Activated B cell treated with CpG ODN at 0.5 μM for 24 hours (primary cell): ENCODE results near the gene PREP. TPM values are rescaled to one million over a fixed set of nuclear protein-coding genes. Genes with fewer than 3 reads are reported as not detected.
"Not testable (repeated sequence)": the region's sequence is repeated elsewhere in the genome, so short reads cannot be mapped to it uniquely, and the experiment has no call there.

ENCODE experiments used
- ATAC-seq: fragments of 200-7000 bp; cut with Tn5 transposase; one replicate; pipeline ENCODE4 v1.10.0; 2021; ENCODE audit warnings: low read depth, mild to moderate bottlenecking, moderate library complexity
- CTCF ChIA-PET: fragments of 350-600 bp; sonication (Branson Sonifier 250); formaldehyde crosslinking; loops from one replicate; lab custom pipeline; 2021; ENCODE audit warnings: antibody characterized with exemption; lab: Charles Lee
- POLR2A ChIA-PET: fragments of 350-600 bp; sonication (Branson Sonifier 250); formaldehyde crosslinking; loops from one replicate; lab custom pipeline; 2021; ENCODE audit warnings: antibody characterized with exemption; lab: Charles Lee
- DNase-seq: peaks from one replicate; pipeline ENCODE4 v3.0.0; 2022
- H3K27ac Mint-ChIP-seq: one replicate; pipeline ENCODE4 v1.8.0; 2020; ENCODE audit warnings: mixed read lengths
- H3K27me3 Mint-ChIP-seq: one replicate; pipeline ENCODE4 v1.8.0; 2021; ENCODE audit warnings: mixed read lengths
- H3K36me3 Mint-ChIP-seq: one replicate; pipeline ENCODE4 v1.8.0; 2021; ENCODE audit warnings: low read depth, mixed read lengths
- H3K4me1 Mint-ChIP-seq: one replicate; pipeline ENCODE4 v1.8.0; 2021; ENCODE audit warnings: mixed read lengths
- H3K4me3 Mint-ChIP-seq: one replicate; pipeline ENCODE4 v1.8.0; 2020; ENCODE audit warnings: mild to moderate bottlenecking, mixed read lengths
- H3K9me3 Mint-ChIP-seq: one replicate; pipeline ENCODE4 v1.8.0; 2020; ENCODE audit warnings: mixed read lengths
- intact Hi-C: fragments of 100-400 bp; cut with micrococcal nuclease; formaldehyde crosslinking; loops from one replicate; pipeline ENCODE4 v1.15.1; 2024
- total RNA-seq: library from RNA; stranded (reverse); gene quantifications from 2 replicates; pipeline ENCODE4 v1.2.3, GENCODE V29; 2022
- TF ChIP-seq, protein P1 (sequence below): fragments of 200-600 bp; IDR thresholded peaks from one replicate; pipeline ENCODE4 v1.8.0; 2022; ENCODE audit warnings: antibody characterized with exemption, mild to moderate bottlenecking

PREP gene
- total RNA-seq, 1 donor from 2014 or later = 31.1 TPM

DNA sequence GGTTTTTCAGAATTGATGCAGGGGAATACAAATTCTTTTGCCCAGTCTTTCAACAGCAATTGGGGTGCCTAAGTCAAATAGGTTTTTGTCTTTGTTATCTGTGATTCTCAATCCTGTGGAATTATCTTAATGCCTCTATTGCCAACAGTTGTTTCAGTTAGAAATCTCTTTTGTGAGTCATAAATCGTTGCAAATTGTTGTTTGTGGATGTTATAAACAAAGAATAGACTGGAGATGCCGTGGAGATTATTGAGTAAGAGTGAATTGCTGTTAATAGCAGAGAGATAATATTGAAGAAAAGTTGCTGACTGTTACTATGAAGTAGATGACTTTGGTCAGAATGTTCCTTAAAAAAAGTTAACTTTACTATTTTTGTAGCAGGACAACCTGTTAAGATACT, 159.4 kb downstream of the PREP start:
- ChIA-PET POLR2A (no interaction called here), CTCF (no interaction called here)
- intact Hi-C loops = no loop called here
- Mint-ChIP-seq H3K4me1 (no peaks in the 10 kb centered on the region), H3K27ac (no peak overlapping the region), H3K4me3 (no peak overlapping the region), H3K27me3 (peaks cover 21% of the 10 kb centered on the region), H3K9me3 (peaks cover 2% of the 10 kb centered on the region), H3K36me3 (no peaks in the 10 kb centered on the region)
- no peak for DNase-seq
- TF ChIP-seq, protein P1, sequence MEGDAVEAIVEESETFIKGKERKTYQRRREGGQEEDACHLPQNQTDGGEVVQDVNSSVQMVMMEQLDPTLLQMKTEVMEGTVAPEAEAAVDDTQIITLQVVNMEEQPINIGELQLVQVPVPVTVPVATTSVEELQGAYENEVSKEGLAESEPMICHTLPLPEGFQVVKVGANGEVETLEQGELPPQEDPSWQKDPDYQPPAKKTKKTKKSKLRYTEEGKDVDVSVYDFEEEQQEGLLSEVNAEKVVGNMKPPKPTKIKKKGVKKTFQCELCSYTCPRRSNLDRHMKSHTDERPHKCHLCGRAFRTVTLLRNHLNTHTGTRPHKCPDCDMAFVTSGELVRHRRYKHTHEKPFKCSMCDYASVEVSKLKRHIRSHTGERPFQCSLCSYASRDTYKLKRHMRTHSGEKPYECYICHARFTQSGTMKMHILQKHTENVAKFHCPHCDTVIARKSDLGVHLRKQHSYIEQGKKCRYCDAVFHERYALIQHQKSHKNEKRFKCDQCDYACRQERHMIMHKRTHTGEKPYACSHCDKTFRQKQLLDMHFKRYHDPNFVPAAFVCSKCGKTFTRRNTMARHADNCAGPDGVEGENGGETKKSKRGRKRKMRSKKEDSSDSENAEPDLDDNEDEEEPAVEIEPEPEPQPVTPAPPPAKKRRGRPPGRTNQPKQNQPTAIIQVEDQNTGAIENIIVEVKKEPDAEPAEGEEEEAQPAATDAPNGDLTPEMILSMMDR = no peak
- no peak for ATAC-seq

DNA sequence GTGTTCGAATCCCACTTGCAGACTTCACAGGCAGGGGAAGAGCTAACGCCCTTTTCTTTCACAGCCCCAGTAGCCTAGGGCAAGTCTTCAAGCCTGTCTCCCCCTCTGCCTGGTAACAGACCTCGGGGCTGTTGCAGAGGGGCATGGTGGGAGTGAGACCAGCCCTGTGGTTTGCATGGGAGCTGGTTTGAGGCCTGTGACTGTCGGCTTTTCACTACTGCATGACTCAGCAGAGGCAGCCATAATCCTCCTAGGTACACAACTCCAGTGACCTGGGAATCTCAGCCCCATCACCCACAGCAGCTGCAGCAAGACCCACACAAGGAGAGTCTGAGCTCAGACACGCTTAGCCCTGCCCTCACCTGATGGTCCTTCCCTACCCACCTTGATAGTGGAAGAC, 167.7 kb downstream of the PREP start:
- POLR2A ChIA-PET = no interaction called here
- intact Hi-C loops = no loop called here
- Mint-ChIP-seq H3K27me3 (peaks cover 33% of the 10 kb centered on the region), H3K36me3 (no peaks in the 10 kb centered on the region), H3K27ac (no peak overlapping the region), H3K9me3 (peaks cover 24% of the 10 kb centered on the region), H3K4me3 (no peak overlapping the region), H3K4me1 (no peaks in the 10 kb centered on the region)
- no peak for ATAC-seq
- DNase-seq = no peak
- TF ChIP-seq, protein P1 = no peak
- CTCF ChIA-PET = no interaction called here

DNA sequence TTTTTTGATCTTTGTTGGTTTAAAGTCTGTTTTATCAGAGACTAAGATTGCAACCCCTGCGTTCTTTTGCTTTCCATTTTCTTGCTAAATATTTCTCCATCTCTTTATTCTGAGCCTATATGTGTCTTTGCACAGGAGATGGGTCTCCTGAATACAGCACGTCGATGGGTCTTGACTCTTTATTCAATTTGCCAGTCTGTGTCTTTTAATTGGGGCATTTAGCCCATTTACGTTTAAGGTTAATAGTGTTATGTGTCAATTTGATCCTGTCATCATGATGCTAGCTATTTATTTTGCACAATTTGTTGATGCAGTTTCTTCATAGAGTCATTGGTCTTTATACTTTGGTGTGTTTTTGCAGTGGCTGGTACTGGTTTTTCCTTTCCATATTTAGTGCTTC, 171.1 kb downstream of the PREP start:
- peaks cover 10% of the 10 kb centered on the region for H3K9me3 Mint-ChIP-seq
- H3K27ac Mint-ChIP-seq, DNase-seq, intact Hi-C loops, H3K4me3 Mint-ChIP-seq, H3K4me1 Mint-ChIP-seq, CTCF ChIA-PET, ATAC-seq, H3K36me3 Mint-ChIP-seq, POLR2A ChIA-PET: not testable (repeated sequence)
- peaks cover 26% of the 10 kb centered on the region for H3K27me3 Mint-ChIP-seq

Other genes with a start within 250 kb of the PREP start
- not detected in 2 replicates for gene POPDC3, start 223.1 kb downstream of the PREP start, total RNA-seq